ENCODE measurements around the gene NPC1. TPM values are rescaled to one million over a fixed set of nuclear protein-coding genes. Genes with fewer than 3 reads are reported as not detected.
A peak's percentile ranks its signal among the peaks of the same experiment; 100 is the strongest.

The NPC1 gene
- total and polyA plus RNA-seq, 2 of the 8 experiments (the other 6 are each of a cell fraction or from before 2014, with no cell fraction given), result 34.1 to 39.5 TPM

- no peak overlapping the region for H2BK120ac ChIP-seq (replicated peaks; ENCODE audit: low read depth, low read length)
- no peak overlapping the region for H4K8ac ChIP-seq (ENCODE audit: extremely low read depth, insufficient read depth, low read length)
- no peak overlapping the region for H2AK5ac ChIP-seq (ENCODE audit: low read depth, low read length)
- no peak overlapping the region for H4K91ac ChIP-seq (replicated peaks; ENCODE audit: insufficient read length, low read length)
- peaks cover under 1 to 2% of the 10 kb centered on the region in 2 experiments for H4K20me1 ChIP-seq (replicated peaks in 1 of 2; ENCODE audit: control insufficient read depth in 1 of 2, insufficient read depth in 2 of 2, low read length in 2 of 2)
- peaks cover 7% of the 10 kb centered on the region; the same call in 1 of the 2 replicates for H3K23me2 ChIP-seq (ENCODE audit: low read depth, low read length)
- H2BK20ac ChIP-seq (ENCODE audit: low read length), result no peak overlapping the region
- peaks cover 0 to 8% (median 3%) of the 10 kb centered on the region in 4 experiments; a peak in 5 of 7 replicates for H3K27me3 ChIP-seq (replicated peaks in 1 of 4; ENCODE audit: control insufficient read depth in 3 of 4, extremely low read depth in 1 of 4, insufficient read depth in 3 of 4, low read length in 3 of 4)
- CTCF ChIA-PET (ENCODE audit: partially characterized antibody), result interaction anchor here (0.6 to 1.9 kb wide), 11 partner anchors 11 to 402 kb away, joined by 3 to 9 read pairs (median 5); no protein-coding TSS in a partner anchor
- no peak overlapping the region for H3K9ac ChIP-seq (replicated peaks in 1 of 4; ENCODE audit: extremely low read depth in 1 of 4, low read depth in 3 of 4, low read length in 3 of 4)
- H3K27ac ChIP-seq (ENCODE audit: low read depth, low read length), result no peak overlapping the region
- no peak overlapping the region for H3K18ac ChIP-seq (ENCODE audit: extremely low read depth, low read length)
- H3K9me3 ChIP-seq (ENCODE audit: insufficient read depth in 2 of 2, low read depth in 1 of 2, low read length in 1 of 2), result no peaks in the 10 kb centered on the region
- POLR2A ChIA-PET (ENCODE audit: partially characterized antibody), result no interaction called here
- no peaks in the 10 kb centered on the region; the same call in 1 of the 2 replicates for H3K79me1 ChIP-seq (ENCODE audit: low read depth, low read length)
- H3K4me1 ChIP-seq (replicated peaks in 1 of 4; ENCODE audit: control insufficient read depth in 3 of 4, insufficient read depth in 4 of 4, low read length in 3 of 4), result peaks cover 0 to 4% (median 2%) of the 10 kb centered on the region in 4 experiments; a peak in 3 of 7 replicates
- no peak overlapping the region for H3K4me2 ChIP-seq (ENCODE audit: insufficient read depth in 1 of 2, low read depth in 2 of 2, low read length in 2 of 2)
- FAIRE-seq, result no peak
- no peak for TF ChIP-seq SP2 (IDR thresholded peaks at IDR 0.05; ENCODE audit: low read length)
- no peak overlapping the region for H2BK12ac ChIP-seq (ENCODE audit: low read depth, low read length)
- no peaks in the 10 kb centered on the region for H3K79me2 ChIP-seq (ENCODE audit: control insufficient read depth in 1 of 2, insufficient read depth in 2 of 2, low read length in 2 of 2)
- no peak overlapping the region for H2BK5ac ChIP-seq (ENCODE audit: low read depth, low read length)
- H2BK15ac ChIP-seq (ENCODE audit: low read length), result 0 out of 2 replicates have a peak overlapping the region, but pooled peaks have one; percentile 61
- no peak overlapping the region for H3K14ac ChIP-seq (ENCODE audit: insufficient read length)
- no peak for DNase-seq (ENCODE audit: low read depth in 1 of 2, low spot score in 2 of 2)
- H4K5ac ChIP-seq (ENCODE audit: insufficient read length, low read depth, low read length), result no peak overlapping the region
- no peak overlapping the region for H3K23ac ChIP-seq (ENCODE audit: insufficient read length)
- H3K56ac ChIP-seq (replicated peaks; ENCODE audit: insufficient read length, low read depth, low read length), result no peak overlapping the region
- 0 out of 2 replicates have a peak overlapping the region, but pooled peaks have one; percentile 43 for H2AFZ ChIP-seq (ENCODE audit: low read length)
- H3K4me3 ChIP-seq (ENCODE audit: extremely low read depth in 1 of 4, insufficient read depth in 2 of 4, low read depth in 3 of 4, low read length in 4 of 4), result no peak overlapping the region
- 75% methylated on average over 11 of the region's 11 CpGs; no CpG with 5 or more reads in 1 of the 2 experiments for WGBS, 2 experiments (ENCODE audit: extremely low coverage in 1 of 2, insufficient coverage in 1 of 2, insufficient read length in 1 of 2, insufficient replicate concordance in 2 of 2, low coverage in 1 of 2, low lambda C conversion rate in 2 of 2, missing lambda C conversion rate in 1 of 2)
- no peaks in the 10 kb centered on the region for H3K36me3 ChIP-seq (ENCODE audit: control insufficient read depth in 2 of 4, insufficient read depth in 4 of 4, low read length in 3 of 4)
- H3K4ac ChIP-seq (replicated peaks; ENCODE audit: insufficient read length, low read depth, low read length), result no peak overlapping the region
Observed at GRCh38 chr18:23499291-23499781, 87.0 kb downstream of the NPC1 start.

Measured in H1 (cell line).